NB4 (cell line): ENCODE measurements around the gene OMA1.
A peak's percentile ranks its signal among the peaks of the same experiment; 100 is the strongest.

ENCODE experiments used
- DNase-seq: peaks from one replicate; pipeline ENCODE4 v3.0.0; 2010; ENCODE audit warnings: low read depth
- H3K4me3 ChIP-seq: one replicate; pipeline ENCODE4 v1.5.1; 2011; ENCODE audit warnings: mild to moderate bottlenecking, low read depth, low read length, moderate library complexity
- MYC ChIP-seq: IDR thresholded peaks from 2 replicates; pipeline ENCODE4 v1.6.1; 2011; ENCODE audit warnings: low read depth, low read length
- POLR2A ChIP-seq: IDR thresholded peaks from 2 replicates; pipeline ENCODE4 v1.6.1; 2011; ENCODE audit warnings: mild to moderate bottlenecking; ENCODE audit not compliant: insufficient read length; ENCODE audit errors: extremely low read depth
- TF ChIP-seq, protein P1 (sequence below): IDR thresholded peaks from one replicate; pipeline ENCODE4 v1.5.1; 2012; ENCODE audit warnings: low read depth, low read length
- TF ChIP-seq, protein P2 (sequence below): IDR thresholded peaks from 2 replicates; pipeline ENCODE4 v1.6.1; 2011; ENCODE audit warnings: low read depth, low read length

OMA1 gene

DNA sequence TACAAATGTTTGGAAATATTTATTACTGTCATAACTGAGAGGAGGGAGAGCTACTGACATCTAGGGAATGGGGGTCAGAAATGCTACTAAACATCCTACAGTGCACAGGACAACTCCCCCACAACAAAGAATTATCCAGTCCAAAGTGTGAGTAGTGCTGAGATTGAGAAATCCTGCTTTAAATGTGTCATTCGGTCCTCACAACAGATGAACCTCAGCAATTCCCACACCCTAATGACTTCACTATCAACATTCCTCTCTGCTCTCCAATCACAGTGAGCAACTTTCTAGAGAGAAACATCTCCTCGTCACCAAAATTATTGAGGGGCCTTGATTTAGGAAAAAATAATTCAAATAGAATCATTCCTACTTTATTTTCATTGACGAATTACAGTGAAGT lies 18.0 kb downstream of the OMA1 start:
- peak; percentile 15 for DNase-seq
- no peak for TF ChIP-seq POLR2A
- TF ChIP-seq, protein P1, sequence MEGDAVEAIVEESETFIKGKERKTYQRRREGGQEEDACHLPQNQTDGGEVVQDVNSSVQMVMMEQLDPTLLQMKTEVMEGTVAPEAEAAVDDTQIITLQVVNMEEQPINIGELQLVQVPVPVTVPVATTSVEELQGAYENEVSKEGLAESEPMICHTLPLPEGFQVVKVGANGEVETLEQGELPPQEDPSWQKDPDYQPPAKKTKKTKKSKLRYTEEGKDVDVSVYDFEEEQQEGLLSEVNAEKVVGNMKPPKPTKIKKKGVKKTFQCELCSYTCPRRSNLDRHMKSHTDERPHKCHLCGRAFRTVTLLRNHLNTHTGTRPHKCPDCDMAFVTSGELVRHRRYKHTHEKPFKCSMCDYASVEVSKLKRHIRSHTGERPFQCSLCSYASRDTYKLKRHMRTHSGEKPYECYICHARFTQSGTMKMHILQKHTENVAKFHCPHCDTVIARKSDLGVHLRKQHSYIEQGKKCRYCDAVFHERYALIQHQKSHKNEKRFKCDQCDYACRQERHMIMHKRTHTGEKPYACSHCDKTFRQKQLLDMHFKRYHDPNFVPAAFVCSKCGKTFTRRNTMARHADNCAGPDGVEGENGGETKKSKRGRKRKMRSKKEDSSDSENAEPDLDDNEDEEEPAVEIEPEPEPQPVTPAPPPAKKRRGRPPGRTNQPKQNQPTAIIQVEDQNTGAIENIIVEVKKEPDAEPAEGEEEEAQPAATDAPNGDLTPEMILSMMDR: no peak
- TF ChIP-seq, protein P2, sequence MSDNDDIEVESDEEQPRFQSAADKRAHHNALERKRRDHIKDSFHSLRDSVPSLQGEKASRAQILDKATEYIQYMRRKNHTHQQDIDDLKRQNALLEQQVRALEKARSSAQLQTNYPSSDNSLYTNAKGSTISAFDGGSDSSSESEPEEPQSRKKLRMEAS: no peak
- TF ChIP-seq MYC: no peak
- H3K4me3 ChIP-seq: no peak overlapping the region

DNA sequence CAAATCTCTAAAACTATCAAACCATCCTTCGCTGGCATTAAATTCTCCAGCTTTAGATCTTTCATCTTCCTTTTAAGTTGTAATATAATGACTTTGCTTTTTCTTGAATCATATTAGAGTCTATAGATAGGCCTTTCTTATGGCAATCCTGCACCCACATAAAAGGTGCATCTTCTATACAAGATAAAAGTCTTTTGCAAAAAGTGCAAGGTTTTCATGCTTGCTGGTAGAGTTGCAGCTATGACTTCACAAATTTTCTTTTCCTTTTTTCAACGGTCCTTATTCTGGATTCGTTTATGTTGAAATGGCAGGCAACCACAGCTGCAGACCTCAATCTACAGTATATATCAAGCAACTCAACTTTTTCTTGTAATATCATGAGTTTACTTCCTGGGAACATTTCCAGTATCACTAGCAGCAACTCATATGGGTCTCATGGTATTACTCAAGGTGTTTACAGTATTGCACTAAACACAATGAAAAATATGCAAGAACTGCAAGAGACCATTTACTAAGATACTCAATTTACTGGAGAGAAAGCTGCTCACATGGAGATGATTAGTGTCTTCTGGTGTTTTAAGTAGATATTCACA lies 22.1 kb downstream of the OMA1 start:
- TF ChIP-seq MYC: no peak
- TF ChIP-seq, protein P1: no peak
- TF ChIP-seq, protein P2: no peak
- TF ChIP-seq POLR2A: no peak
- H3K4me3 ChIP-seq: no peak overlapping the region
- DNase-seq: peak; percentile 77

DNA sequence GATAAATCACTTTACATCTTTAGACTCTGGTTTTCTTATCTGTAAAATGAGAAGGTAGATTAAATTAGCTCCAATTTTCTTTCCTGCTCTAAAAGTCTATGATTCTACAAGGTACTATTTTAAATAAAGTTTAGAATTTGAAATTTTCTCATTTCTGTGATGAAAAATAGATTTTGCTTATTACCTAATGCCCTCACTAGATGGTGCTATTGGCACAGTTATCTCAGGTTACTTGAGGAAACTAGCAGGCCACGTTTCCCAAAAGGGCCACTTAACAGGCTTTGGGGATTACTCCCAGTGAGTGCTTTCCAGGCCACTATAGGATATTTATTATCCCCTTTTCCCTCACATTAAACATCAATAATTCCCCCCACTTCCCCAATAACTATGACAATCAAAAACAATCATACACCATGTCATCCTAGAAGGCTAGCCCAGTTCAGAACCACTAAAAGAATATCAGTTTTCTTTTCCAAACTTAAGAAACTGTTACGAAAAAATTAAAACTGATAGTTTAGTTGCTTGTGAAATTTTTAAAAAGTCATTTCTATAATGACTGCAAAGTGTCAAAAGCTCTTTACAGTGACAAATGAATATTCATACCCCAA lies 30.6 kb downstream of the OMA1 start:
- TF ChIP-seq POLR2A: no peak
- TF ChIP-seq, protein P1: peak; percentile 40
- TF ChIP-seq MYC: peak; percentile 60
- TF ChIP-seq, protein P2: peak; percentile 49
- peak; percentile 81 for DNase-seq
- H3K4me3 ChIP-seq: no peak overlapping the region

DNA sequence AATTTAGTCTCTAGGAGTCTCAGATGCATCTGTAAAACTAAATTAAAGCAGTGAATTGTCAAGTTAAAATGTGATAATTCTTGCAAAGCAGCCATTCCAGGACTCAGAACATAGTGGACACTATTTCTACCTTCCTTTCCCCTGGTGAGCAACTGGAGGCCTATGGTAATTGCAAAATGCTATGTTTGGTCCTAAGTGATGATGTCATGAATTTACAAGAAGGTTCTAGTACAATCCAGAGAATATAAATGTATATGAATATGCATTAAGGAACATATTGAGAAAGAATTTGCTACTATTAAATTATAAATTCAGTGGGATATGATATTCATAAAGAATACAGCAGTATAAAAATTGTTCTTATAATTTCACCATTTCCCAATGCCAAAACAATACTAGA lies 32.6 kb downstream of the OMA1 start:
- TF ChIP-seq, protein P1: no peak
- TF ChIP-seq, protein P2: no peak
- TF ChIP-seq MYC (no peak), POLR2A (no peak)
- no peak overlapping the region for H3K4me3 ChIP-seq

DNA sequence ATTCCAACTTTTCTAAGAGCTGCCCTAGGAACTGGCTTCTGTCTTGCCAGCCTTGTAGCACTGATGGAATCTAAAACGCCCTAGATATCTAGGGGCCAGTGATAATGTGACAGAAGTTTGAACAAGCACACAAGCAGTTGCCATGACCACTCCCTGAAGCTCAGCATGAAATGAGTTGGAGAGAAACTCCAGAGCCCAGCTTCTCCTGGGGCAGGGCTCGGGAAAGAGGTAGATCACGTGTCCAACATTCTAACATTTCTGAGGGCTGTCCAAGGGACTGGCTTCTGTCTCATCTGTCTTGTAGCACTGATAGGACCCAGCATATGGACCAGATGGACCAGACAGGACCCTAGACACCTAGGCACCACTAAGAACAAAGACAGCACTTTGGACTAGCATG lies 37.9 kb downstream of the OMA1 start:
- no peak for DNase-seq
- no peak overlapping the region for H3K4me3 ChIP-seq
- TF ChIP-seq, protein P2: no peak
- TF ChIP-seq, protein P1: no peak
- no peak for TF ChIP-seq POLR2A
- no peak for TF ChIP-seq MYC

More for the DNA sequence above, 32.6 kb downstream of the OMA1 start:
- DNase-seq: no peak
